HuH-7 (cell line): ENCODE results near the gene NGF.

Source experiments
- DNase-seq: peaks from one replicate; pipeline ENCODE4 v3.0.0; 2011; ENCODE audit warnings: low spot score

Gene NGF

DNA sequence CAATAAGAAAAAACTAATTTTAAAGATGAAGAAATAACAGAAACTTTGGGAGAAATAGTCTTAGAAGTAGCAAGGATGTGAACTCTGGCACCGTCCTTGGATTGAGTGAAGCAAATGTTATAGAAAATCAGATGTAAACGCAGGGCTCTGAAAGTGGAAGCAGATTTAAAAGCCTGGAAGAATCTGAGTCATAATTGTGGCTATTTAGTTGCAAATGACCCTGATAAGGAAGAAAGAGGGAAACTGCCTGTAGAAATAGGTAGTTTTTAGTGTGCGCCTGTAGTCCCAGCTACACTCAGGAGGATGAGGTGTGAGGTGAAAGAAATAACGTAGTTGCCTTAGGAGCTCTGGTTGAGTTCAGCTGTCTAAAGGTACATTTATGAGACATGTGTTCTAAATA is 101.0 kb downstream of the NGF start:
- no peak for DNase-seq
